Measurements from ENCODE around the gene C16orf82.

The C16orf82 gene

DNA sequence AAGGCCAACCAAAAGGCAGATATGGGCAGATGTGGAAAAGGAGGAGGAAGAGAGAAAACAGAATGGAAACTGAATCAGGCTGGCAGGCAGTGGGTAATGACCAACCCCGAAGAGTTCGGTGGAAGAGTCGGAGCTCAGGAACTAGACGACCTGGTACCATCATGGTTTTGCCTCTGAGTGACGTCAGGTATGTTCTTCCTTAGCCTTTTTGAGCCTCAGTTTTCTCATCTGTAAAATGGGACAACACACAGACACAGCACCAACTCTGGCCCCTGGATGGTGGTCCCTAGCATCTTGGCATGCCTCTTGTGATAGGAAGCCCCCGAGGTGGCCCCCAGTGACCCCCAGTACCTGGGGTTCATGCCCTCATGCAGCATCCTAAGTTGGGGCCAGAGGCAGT is 37.2 kb upstream of the C16orf82 start:
- TF ChIP-seq, protein P1, sequence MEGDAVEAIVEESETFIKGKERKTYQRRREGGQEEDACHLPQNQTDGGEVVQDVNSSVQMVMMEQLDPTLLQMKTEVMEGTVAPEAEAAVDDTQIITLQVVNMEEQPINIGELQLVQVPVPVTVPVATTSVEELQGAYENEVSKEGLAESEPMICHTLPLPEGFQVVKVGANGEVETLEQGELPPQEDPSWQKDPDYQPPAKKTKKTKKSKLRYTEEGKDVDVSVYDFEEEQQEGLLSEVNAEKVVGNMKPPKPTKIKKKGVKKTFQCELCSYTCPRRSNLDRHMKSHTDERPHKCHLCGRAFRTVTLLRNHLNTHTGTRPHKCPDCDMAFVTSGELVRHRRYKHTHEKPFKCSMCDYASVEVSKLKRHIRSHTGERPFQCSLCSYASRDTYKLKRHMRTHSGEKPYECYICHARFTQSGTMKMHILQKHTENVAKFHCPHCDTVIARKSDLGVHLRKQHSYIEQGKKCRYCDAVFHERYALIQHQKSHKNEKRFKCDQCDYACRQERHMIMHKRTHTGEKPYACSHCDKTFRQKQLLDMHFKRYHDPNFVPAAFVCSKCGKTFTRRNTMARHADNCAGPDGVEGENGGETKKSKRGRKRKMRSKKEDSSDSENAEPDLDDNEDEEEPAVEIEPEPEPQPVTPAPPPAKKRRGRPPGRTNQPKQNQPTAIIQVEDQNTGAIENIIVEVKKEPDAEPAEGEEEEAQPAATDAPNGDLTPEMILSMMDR (IDR thresholded peaks at IDR 0.05; ENCODE audit: control insufficient read depth, extremely low read depth, insufficient read depth), result no peak
- no peak overlapping the region for H3K4me3 ChIP-seq (ENCODE audit: low read depth, low read length)
- no peak for DNase-seq (ENCODE audit: low read depth)

DNA sequence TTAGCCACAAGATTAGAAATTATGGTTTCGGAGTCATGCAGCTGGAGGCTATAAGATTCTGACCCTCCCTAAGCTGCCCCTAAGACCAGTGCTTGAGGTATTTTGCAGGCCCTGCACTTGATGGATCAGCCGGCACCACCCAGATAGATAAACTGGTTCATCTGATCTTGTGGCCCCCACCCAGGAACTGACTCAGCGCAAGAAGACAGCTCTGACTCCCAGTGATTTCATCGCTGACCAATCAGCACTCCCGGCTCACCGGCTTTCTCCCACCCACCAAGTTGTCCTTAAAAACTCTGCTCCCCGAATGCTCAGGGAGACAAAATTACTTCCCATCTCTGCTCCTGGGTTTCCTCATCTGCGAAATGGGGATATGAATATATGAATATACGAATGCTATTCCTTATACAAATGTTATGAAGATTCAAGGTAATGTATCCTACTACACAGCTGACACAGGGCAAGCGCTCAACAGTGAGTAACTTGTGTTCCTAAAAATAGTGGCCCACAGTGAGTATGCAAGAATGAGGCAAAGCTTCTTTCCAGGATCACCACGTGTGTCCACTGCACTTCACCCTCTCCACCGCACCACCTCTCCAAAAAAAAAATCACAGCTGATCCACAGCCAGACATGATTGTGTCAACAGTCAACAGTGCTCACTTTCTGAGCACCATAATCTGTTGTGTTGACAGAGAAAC is 33.3 kb upstream of the C16orf82 start:
- no peak for DNase-seq (ENCODE audit: low read depth)
- no peak overlapping the region for H3K4me3 ChIP-seq (ENCODE audit: low read depth, low read length)
- TF ChIP-seq, protein P1 (IDR thresholded peaks at IDR 0.05; ENCODE audit: control insufficient read depth, extremely low read depth, insufficient read depth), result no peak

DNA sequence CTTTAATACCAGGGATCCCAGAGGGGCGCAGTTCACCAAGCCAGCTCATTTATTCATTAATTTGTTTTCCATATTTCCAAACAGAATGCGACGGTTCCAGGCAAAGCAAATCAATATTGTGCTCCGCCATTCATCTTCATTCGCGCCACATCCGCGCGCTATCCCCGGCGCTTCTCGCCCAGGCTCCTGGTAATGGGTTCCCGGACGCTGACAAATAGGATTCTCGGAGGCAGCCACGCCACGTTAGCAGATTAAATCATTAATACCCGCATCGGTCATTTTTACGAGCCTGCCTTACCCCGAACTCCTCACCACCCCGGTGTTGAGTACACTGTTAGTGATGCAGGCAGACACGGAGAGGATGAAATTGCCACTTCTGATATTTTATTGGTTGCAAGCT is 26.0 kb upstream of the C16orf82 start:
- no peak for DNase-seq (ENCODE audit: low read depth)
- TF ChIP-seq, protein P1 (IDR thresholded peaks at IDR 0.05; ENCODE audit: control insufficient read depth, extremely low read depth, insufficient read depth), result no peak
- no peak overlapping the region for H3K4me3 ChIP-seq (ENCODE audit: low read depth, low read length)

DNA sequence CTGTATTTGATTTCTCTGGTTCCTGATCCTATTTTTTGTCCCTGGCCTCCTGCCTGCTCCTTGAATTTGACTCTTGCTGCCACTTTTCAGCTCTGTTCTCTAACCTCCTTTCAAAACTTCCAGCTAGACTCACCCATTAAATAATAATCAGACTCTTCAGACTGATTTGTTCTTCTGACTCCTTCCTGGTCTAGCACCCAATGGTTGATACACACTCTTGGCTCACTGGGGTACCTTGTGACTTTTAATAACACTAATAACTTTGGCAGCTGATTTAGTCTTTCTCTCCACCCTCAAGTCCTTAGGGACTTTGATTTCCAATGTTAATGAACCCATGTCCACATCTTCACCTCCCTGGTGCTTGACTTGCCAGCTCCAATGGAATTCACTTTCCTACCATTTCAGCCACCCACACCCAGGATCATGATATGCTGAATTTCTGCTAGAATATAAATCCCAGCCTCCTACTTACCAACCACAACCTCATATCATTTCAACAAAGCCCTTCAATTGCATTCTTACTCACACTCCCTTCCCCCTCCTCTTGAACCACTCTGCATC is 19.7 kb upstream of the C16orf82 start:
- no peak overlapping the region for H3K4me3 ChIP-seq (ENCODE audit: low read depth, low read length)
- TF ChIP-seq, protein P1 (IDR thresholded peaks at IDR 0.05; ENCODE audit: control insufficient read depth, extremely low read depth, insufficient read depth), result no peak
- no peak for DNase-seq (ENCODE audit: low read depth)

DNA sequence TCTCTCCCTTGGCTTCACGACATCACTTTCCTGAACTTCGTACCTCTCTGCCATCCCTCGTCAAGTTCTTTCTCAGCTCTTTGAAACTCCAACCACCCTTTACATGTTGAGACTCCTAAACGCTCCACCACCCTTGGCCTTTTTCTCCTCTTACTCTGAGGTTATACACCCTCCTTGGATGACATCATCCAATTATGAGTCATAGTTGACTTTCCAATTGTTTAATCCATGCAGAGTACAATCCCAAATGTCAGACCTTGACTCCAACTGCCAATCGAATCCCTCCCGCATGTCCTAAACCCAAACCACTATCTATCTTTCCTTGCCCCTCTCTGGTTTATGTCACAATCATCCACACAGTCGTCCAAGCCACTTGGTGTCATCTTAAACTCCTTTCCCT is 18.4 kb upstream of the C16orf82 start:
- DNase-seq (ENCODE audit: low read depth), result no peak
- TF ChIP-seq, protein P1 (IDR thresholded peaks at IDR 0.05; ENCODE audit: control insufficient read depth, extremely low read depth, insufficient read depth), result no peak
- H3K4me3 ChIP-seq (ENCODE audit: low read depth, low read length), result no peak overlapping the region

DNA sequence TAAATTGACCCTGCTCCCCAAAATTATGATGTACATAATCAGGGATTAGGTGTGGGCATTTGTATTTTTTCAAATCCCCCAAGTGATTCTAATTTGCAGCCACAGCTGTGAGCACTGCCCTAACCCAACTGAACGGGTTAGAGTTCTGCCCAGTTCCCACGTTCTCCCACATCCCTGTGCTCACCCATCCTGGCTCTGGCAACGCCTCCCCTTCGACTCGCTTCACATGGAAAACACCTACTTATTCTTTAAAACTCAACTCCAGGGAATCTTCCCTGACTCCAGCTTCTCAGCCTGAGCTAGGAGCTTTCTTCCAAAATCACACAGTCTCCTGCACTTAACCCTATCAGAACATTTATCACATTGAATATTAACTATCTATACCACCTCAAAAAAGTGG is 17.6 kb upstream of the C16orf82 start:
- DNase-seq (ENCODE audit: low read depth), result no peak
- H3K4me3 ChIP-seq (ENCODE audit: low read depth, low read length), result no peak overlapping the region
- TF ChIP-seq, protein P1 (IDR thresholded peaks at IDR 0.05; ENCODE audit: control insufficient read depth, extremely low read depth, insufficient read depth), result no peak

DNA sequence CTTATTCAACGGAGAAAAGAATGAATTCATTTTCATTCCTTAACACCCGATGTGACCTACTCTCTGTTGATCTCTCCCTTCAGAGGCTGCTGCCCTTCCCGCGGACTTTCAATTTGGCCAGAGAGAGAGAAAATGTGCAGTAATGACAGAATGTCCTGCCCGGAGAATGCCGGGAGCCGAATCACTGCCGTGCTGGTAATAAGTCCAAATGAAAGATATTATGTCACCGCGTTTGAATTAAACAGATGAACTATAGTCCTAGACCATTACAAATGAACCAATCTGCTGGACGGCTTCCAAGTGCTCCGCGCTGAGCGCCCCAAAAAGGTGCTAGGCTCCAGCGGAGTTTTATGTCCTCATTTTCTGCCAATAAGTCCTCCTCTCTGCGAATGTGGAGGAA is 14.7 kb upstream of the C16orf82 start:
- TF ChIP-seq, protein P1 (IDR thresholded peaks at IDR 0.05; ENCODE audit: control insufficient read depth, extremely low read depth, insufficient read depth), result no peak

More for the DNA sequence above, 14.7 kb upstream of the C16orf82 start:
- DNase-seq (ENCODE audit: low read depth), result no peak
- no peak overlapping the region for H3K4me3 ChIP-seq (ENCODE audit: low read depth, low read length)
